B cell (primary cell): Measurements from ENCODE around the gene RGS3.

ENCODE experiments used
- CTCF ChIP-seq: fragments of 200-600 bp; IDR thresholded peaks from one replicate; pipeline ENCODE4 v1.8.0; 2022; ENCODE audit warnings: antibody characterized with exemption, mild to moderate bottlenecking
- EZH2 ChIP-seq: IDR thresholded peaks from 2 replicates; pipeline ENCODE4 v1.6.1; 2012; ENCODE audit warnings: borderline replicate concordance, low read depth, mild to moderate bottlenecking, moderate library complexity, low read length; ENCODE audit not compliant: insufficient read depth, poor library complexity, severe bottlenecking

- TF ChIP-seq CTCF = no peak
- TF ChIP-seq EZH2 = no peak
Measured at GRCh38 chr9:113634596-113635515, 171.3 kb downstream of the RGS3 start.
